NCI-H774 (cell line): ENCODE data around the gene ULK3.
"Not testable (repeated sequence)": the region's sequence is repeated elsewhere in the genome, so short reads cannot be mapped to it uniquely, and the experiment has no call there.

Experiments used
- DNase-seq: peaks from one replicate; lab custom pipeline; 2025; lab: John Stamatoyannopoulos, UW

Gene ULK3

GRCh38 chr15:74842581-74843444, at the start of gene ULK3:
TSS of gene ULK3 (minus strand) at chr15:74843156. CDS start at chr15:74843105, 51 bp downstream.
- peak; percentile 80 for DNase-seq

DNA sequence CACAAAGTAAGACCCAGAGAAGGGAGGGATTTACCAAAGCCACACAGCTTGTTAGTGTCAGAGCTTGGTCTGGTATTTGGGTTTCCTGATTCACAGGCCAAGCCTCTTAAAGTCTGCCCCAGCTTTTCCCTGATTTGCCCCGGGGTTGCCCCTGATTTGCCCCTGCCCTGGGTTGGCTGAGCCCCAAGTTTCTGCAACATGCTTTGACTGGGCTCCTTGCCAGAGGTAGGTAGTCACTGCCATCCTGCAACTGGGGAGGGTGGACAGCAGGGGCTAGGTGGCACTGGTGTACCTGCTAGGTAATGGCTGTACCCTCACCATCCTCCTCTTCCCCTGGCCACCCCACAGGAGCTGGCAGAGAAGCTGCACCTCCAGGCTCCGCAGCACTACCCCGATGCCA, 49.4 kb upstream of the ULK3 start:
- DNase-seq, result no peak

DNA sequence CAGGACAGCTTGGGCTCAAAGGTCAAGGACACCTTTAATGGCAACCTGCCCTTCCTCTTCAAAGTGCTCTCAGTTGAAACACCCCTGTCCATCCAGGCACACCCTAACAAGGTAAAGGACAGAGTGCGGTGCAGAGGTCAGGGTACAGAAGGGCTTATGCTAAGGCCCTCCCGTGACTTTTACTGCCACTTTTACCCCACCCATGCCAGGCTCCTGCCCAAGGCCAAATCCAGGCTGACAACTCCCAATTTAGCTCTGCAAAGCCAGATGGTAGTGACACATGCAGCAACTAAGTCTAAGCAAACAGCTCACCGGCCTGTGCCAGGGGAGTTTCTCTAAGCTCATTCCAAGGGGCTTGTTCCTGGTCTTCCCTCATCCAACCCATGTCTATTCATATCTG, 48.5 kb upstream of the ULK3 start:
- no peak for DNase-seq

- no peak for DNase-seq
Observed at GRCh38 chr15:74890665-74890960, 47.7 kb upstream of the ULK3 start.

DNA sequence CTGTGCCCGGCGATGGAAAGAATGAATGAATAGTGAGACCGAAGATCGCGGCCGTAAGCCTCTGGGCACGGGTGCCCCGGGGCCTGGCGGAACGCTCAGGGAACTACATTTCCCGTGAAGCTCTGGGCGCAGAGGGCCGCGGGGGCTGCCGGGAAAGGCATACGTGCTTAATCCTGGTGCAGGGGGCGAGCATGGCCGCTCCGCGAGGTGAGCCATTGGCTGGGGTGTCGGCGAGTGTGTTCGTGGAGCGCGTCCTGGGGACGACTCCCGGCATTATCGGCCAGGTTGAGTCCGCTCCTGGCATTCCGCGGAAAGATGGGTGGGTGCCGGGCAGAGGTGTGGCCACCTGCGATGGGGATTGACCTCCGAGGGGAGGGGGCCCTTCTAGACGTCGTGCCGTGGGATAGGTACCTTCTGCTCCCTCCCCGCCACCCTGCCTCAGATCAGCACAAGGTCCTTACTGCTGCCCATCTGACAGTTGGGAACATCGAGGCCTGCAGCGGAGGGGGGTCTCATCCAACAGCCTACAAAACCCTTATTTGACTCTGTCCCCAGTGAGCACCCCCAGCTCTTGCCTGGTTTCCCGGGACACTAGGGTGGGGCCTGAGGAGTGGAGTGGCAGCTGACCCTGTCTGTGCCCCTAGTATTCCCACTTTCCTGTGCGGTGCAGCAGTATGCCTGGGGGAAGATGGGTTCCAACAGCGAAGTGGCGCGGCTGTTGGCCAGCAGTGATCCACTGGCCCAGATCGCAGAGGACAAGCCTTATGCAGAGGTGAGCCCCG, 47.1 kb upstream of the ULK3 start, which contains the start of gene MPI:
TSS of gene MPI (plus strand) at position 160 of the 782 bp plus-strand sequence. CDS start at position 192, 32 bp downstream.
- peak; percentile 60 for DNase-seq

DNA sequence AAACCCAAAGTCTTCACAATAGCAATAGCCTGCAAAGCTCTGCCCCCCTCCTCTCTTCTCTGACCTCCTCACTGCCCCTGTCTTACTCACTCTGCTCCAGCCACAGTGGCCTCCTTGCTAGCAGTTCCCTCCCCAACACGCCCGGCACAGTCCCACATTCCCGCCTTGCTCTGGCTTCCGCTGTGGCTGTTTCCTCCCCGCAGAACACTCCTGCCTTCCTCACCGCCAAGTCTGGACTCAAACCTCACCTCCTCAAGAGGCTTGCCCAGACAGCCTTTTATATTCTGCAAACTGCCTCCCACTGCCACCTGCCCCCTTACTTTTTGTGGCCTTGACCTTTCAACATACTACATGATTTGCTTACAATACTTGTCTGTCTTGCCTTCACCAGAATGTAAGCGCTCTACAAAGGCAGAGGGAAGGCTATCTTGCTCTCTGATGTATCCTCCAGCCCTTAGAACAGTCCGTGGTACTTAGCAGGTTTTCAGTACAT, 46.5 kb upstream of the ULK3 start:
- DNase-seq, result no peak

GRCh38 chr15:74888716-74889115, 45.8 kb upstream of the ULK3 start:
- DNase-seq, result no peak

DNA sequence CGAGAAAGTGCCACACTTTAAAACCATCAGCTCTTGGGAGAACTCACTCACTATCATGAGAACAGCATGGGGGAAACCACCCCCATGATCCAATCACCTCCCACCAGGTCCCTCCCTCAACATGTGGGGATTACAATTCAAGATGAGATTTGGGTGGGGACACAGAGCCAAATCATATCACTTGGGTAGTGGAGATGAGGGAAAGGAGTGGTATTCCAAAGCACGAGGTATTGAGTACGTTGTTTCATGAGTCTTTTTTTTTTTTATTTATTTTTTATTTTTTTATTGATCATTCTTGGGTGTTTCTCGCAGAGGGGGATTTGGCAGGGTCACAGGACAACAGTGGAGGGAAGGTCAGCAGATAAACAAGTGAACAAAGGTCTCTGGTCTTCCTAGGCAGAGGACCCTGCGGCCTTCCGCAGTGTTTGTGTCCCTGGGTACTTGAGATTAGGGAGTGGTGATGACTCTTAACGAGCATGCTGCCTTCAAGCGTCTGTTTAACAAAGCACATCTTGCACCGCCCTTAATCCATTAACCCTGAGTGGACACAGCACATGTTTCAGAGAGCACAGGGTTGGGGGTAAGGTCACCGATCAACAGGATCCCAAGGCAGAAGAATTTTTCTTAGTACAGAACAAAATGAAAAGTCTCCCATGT, 44.7 kb upstream of the ULK3 start:
- not testable (repeated sequence) for DNase-seq

DNA sequence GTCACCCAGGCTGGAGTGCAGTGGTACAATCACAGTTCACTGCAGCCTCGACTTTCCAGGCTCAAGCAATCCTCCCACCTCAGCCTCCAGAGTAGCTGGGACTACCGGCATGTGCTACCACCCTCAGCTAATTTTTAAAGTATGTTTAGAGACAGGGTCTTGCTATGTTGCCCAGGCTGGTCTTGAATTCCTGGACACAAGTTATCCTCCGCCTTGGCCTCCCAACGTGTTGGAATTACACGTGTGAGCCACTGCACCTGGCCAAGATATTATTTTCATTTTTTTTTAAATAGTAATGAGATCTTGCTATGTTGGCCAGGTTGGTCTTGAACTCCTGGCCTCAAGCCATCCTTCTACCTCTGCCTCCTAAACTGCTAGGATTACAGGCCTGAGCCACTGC, 42.5 kb upstream of the ULK3 start:
- no peak for DNase-seq

DNA sequence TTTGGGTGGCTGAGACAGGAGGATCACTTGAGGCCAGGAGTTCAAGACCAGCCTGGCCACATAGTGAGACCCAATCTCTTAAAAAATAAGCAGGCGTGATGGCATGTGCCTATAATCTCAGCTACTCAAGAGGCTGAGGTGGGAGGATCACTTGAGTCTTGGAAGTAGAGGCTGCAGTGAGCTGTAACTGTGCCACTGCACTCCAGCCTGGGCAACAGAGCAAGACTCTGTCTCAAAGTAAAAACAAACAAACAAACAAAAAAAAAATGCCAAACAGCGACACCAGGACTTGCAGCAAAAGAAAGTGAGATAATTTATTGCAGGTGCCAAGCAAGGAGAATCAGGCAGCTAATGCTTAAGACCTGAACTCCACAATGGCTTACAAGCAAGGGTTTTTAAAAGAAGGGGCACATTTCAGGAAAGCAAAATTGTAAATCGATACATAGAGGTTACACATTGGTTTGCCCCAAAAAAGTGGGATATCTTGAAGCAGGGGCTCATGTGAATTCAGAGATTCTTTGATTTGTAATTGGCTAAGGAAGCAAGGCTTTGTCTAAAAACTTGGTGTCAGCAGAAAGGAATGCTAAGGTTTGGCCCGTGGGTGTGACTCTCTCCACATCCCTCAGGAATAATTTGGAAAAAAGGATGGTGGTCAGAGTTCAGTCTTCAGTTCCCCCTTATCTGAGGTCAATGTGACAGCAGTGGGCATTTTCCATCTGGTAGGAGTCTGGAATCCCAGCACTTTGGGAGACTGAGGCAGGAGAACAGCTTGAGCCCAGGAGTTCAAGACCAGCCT, 41.7 kb upstream of the ULK3 start:
- DNase-seq, result no peak

GRCh38 chr15:74882528-74882927, 39.6 kb upstream of the ULK3 start:
- DNase-seq, result no peak

- no peak for DNase-seq
Observed at GRCh38 chr15:74878273-74878672, 35.3 kb upstream of the ULK3 start.

GRCh38 chr15:74873756-74874424, 30.9 kb upstream of the ULK3 start:
- DNase-seq, result no peak

DNA sequence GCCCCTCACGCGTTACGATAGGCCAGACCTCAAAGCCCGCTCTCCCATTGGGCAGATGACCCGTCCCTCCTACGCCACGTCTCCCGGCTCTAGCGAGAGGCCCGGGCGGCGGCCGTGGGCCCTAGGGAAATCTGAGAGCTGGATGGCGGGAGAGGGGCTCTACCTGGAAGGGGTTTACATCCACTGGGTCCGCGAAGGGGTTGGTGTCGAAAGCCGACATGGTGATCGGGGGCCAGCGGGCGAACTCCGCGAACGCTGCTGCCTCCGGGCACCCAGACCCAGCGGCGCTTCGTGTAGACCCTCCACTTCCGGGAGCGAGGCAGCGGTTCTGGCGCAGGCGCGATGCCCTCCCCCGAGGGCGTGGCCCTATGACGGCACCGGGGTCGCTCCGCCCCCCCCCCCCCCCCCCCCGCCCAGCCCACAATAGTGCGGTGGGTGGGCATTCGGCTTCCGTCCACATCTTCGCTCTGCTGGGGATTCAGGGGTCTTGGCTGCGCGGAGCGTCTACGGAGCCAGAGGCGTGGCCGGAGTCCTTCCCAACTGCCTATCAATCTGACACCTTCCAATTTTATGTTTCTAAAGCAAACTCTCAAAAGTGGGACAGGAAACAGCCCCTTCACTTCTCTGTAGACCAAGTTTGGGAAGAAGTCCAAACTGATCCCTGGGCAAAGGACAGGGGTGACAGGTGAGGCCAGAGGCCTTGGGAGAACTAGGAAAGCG, 30.2 kb upstream of the ULK3 start, which contains the start of gene SCAMP2:
TSS of gene SCAMP2 (minus strand) at position 330 of the 720 bp plus-strand sequence. CDS start at position 220, 110 bp downstream.
- peak; percentile 88 for DNase-seq

- no peak for DNase-seq
Observed at GRCh38 chr15:74872702-74873035, 29.7 kb upstream of the ULK3 start.

GRCh38 chr15:74870436-74871215, 27.7 kb upstream of the ULK3 start:
- no peak for DNase-seq

GRCh38 chr15:74869726-74870407, 26.9 kb upstream of the ULK3 start:
- no peak for DNase-seq

- DNase-seq, result no peak
Observed at GRCh38 chr15:74869372-74869725, 26.4 kb upstream of the ULK3 start.

DNA sequence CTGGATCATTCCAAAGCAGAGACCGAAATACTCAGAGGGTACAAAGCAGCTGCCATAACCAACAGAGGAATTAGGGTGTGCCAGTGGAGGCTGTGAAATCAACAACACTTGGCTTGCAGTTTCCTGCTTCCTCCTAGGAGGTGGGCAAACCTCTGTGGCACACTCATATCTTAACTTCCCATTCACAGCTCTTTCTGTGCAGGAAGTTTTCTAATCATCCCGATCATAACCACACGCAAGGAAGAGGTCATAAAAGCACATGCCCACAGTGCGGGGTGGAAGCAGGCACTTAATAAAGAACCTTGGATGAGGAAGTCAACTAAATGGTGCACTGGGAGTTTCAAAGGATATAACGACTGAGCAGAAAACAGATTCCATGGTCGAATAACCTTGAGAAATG, 25.1 kb upstream of the ULK3 start:
- no peak for DNase-seq
